Breast epithelium (tissue), 4 donors: ENCODE results near the gene HS6ST3. TPM values are rescaled to one million over a fixed set of nuclear protein-coding genes. Genes with fewer than 3 reads are reported as not detected.

Experiments used
- DNase-seq, 2 donors: peaks; one replicate each; pipeline ENCODE4 v3.0.0-alpha.2; 2019; ENCODE audit warnings: low spot score in 2 of 2
- H3K27ac ChIP-seq, 2 donors: fragments of 200-600 bp; sonication (generic) in 1 of 2; one replicate each; pipeline ENCODE4 v1.5.1; 2016 to 2019; ENCODE audit warnings: mild to moderate bottlenecking in 1 of 2
- H3K27me3 ChIP-seq, 2 donors: fragments of 200-600 bp; sonication (generic) in 1 of 2; one replicate each; pipeline versions ENCODE4 v1.5.1 to v1.6.0; 2017 to 2019; ENCODE audit warnings: control low read depth in 1 of 2, mild to moderate bottlenecking in 1 of 2
- H3K36me3 ChIP-seq: fragments of 200-600 bp; one replicate; pipeline ENCODE4 v1.5.1; 2019
- H3K4me1 ChIP-seq, 2 donors: fragments of 200-600 bp; sonication (generic); one replicate each; pipeline ENCODE4 v1.5.1; 2016 to 2019; ENCODE audit warnings: control low read depth in 1 of 2
- H3K4me3 ChIP-seq, 3 donors: fragments of 200-600 bp; sonication (generic); 1 replicate in 2 of 3; 2 replicates in 1 of 3; pipeline ENCODE4 v1.5.1; 2016 to 2019; ENCODE audit warnings: mild to moderate bottlenecking in 3 of 3, moderate library complexity in 2 of 3
- H3K9me3 ChIP-seq, 2 donors: fragments of 200-600 bp; sonication (generic) in 1 of 2; one replicate each; pipeline ENCODE4 v1.5.1; 2016 to 2019; ENCODE audit warnings: control low read depth in 1 of 2
- CTCF ChIP-seq, 3 donors: fragments of 450-650 bp; IDR thresholded peaks; one replicate each; pipeline ENCODE4 v1.5.1; 2016 to 2017; ENCODE audit warnings: antibody characterized with exemption in 3 of 3, mild to moderate bottlenecking in 3 of 3, moderate library complexity in 3 of 3
- POLR2A ChIP-seq: fragments of 450-650 bp; IDR thresholded peaks from one replicate; pipeline ENCODE4 v1.6.1; 2016; ENCODE audit warnings: antibody characterized with exemption, mild to moderate bottlenecking, moderate library complexity
- POLR2AphosphoS5 ChIP-seq, 3 donors: sonication (generic); formaldehyde crosslinking; IDR thresholded peaks; one replicate each; pipeline ENCODE4 v1.6.1; 2017; ENCODE audit warnings: antibody characterized with exemption in 3 of 3
- intact Hi-C: fragments of 100-400 bp; cut with DNase I; formaldehyde crosslinking; loops from one replicate; pipeline ENCODE4 v1.15.1; 2023; ENCODE audit warnings: low total_unique reads
- total RNA-seq, 3 donors: library from RNA; depleted of rRNA; stranded (reverse); fragments of >200 nt; gene quantifications; one replicate each; pipeline ENCODE4 v1.1.0, GENCODE V29; 2016

The HS6ST3 gene
- total RNA-seq, 3 donors from 2014 or later = under 0.01 to 1.3 (median 0.59) TPM

GRCh38 chr13:96089139-96089538 is 768 bp upstream of the HS6ST3 start:
- Histone ChIP-seq H3K4me3 (no peak overlapping the region), H3K36me3 (no peaks in the 10 kb centered on the region), H3K9me3 (no peaks in the 10 kb centered on the region), H3K27ac (no peak overlapping the region), H3K4me1 (no peaks in the 10 kb centered on the region), H3K27me3 (peaks cover 0 to 64% of the 10 kb centered on the region in 2 donors)
- TF ChIP-seq POLR2AphosphoS5 (IDR thresholded peaks at IDR 0.05) (no peak), CTCF (IDR thresholded peaks at IDR 0.05) (no peak), POLR2A (no peak)
- DNase-seq = no peak
- intact Hi-C loops = no loop called here

- Histone ChIP-seq H3K9me3 (no peaks in the 10 kb centered on the region), H3K4me1 (no peaks in the 10 kb centered on the region), H3K36me3 (no peaks in the 10 kb centered on the region), H3K27me3 (peaks cover 0 to 71% of the 10 kb centered on the region in 2 donors), H3K27ac (no peak overlapping the region), H3K4me3 (peak overlapping the region; percentile 45 to 67 (median 46))
- TF ChIP-seq POLR2AphosphoS5 (IDR thresholded peaks at IDR 0.05) (no peak), POLR2A (no peak), CTCF (IDR thresholded peaks at IDR 0.05) (no peak)
- no peak for DNase-seq
- intact Hi-C loops = no loop called here
These were observed 564 bp downstream of the HS6ST3 start for GRCh38 chr13:96090240-96091101.

DNA sequence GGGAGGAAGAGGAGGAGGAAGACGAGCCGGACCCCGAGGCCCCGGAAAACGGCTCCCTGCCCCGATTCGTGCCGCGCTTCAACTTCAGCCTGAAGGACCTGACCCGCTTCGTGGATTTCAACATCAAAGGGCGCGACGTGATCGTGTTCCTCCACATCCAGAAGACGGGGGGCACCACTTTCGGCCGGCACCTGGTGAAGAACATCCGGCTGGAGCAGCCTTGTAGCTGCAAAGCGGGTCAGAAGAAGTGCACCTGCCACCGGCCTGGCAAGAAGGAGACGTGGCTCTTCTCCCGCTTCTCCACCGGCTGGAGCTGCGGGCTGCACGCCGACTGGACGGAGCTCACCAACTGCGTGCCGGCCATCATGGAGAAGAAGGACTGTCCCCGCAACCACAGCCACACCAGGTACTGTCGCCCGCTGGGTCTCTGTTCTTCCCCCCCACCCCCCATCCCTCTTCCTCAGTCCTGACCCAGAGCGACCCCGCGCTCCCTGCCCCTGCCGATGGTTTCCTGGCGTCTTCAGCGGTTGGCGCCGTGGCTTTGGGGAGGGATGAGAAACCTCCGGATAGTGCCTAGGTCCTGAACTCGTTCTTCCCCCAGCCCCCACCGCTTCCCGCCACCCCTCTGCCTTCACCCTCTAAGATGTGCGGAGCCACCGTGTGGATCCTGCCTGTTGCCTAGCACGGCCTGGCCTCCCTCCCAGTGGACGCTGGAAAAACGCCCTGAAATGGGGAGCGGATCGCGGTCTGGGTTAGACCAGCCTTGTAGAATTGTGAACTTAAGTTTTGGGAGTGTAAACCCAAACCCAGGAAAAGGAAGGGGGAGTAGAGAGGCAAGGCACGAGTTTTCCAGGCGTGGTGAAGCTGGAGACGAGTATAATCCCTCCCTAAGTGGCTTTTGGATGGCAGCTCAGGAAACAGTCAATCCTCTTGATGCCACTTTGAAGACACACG is 1.5 kb downstream of the HS6ST3 start:
- DNase-seq = no peak
- no peak overlapping the region for H3K27ac ChIP-seq
- no peaks in the 10 kb centered on the region for H3K4me1 ChIP-seq
- peaks cover 0 to 65% of the 10 kb centered on the region in 2 donors for H3K27me3 ChIP-seq
- H3K4me3 ChIP-seq = peak overlapping the region; percentile 45 to 67 (median 46)
- TF ChIP-seq CTCF (IDR thresholded peaks at IDR 0.05) (no peak), POLR2A (no peak), POLR2AphosphoS5 (IDR thresholded peaks at IDR 0.05) (no peak)
- no peaks in the 10 kb centered on the region for H3K9me3 ChIP-seq
- no peaks in the 10 kb centered on the region for H3K36me3 ChIP-seq
- intact Hi-C loops = no loop called here

- Histone ChIP-seq H3K27ac (no peak overlapping the region), H3K9me3 (no peaks in the 10 kb centered on the region), H3K27me3 (peaks cover 0 to 45% of the 10 kb centered on the region in 2 donors), H3K4me3 (no peak overlapping the region), H3K4me1 (no peaks in the 10 kb centered on the region), H3K36me3 (no peaks in the 10 kb centered on the region)
- no peak for TF ChIP-seq POLR2AphosphoS5 (IDR thresholded peaks at IDR 0.05)
- intact Hi-C loops = no loop called here
- no peak for DNase-seq
These were observed 3.5 kb downstream of the HS6ST3 start for GRCh38 chr13:96093296-96094006.

- H3K27me3 ChIP-seq = no peaks in the 10 kb centered on the region
- H3K4me1 ChIP-seq = no peaks in the 10 kb centered on the region
- no peaks in the 10 kb centered on the region for H3K9me3 ChIP-seq
- no peaks in the 10 kb centered on the region for H3K36me3 ChIP-seq
- no peak for DNase-seq
- intact Hi-C loops = no loop called here
- H3K4me3 ChIP-seq = no peak overlapping the region
- TF ChIP-seq POLR2A (no peak), POLR2AphosphoS5 (IDR thresholded peaks at IDR 0.05) (no peak), CTCF (IDR thresholded peaks at IDR 0.05) (no peak)
- H3K27ac ChIP-seq = no peak overlapping the region
These were observed 10.7 kb downstream of the HS6ST3 start for GRCh38 chr13:96100457-96101220.
